ENCODE results near the gene GPR85. TPM values are rescaled to one million over a fixed set of nuclear protein-coding genes. Genes with fewer than 3 reads are reported as not detected.

The GPR85 gene
- total RNA-seq = 1 to 10 TPM; 2.0 to 2.3 TPM

- TF ChIP-seq CTCF (IDR thresholded peaks at IDR 0.05) = no peak
- Histone ChIP-seq H3K4me1 (peaks cover 0 to 6% of the 10 kb centered on the region in 2 donors), H3K27ac (peak within 1 kb of the TSS; percentile 55 to 60), H3K9me3 (no peaks in the 10 kb centered on the region), H3K27me3 (no peaks in the 10 kb centered on the region), H3K36me3 (no peaks in the 10 kb centered on the region), H3K4me3 (peak within 1 kb of the TSS; percentile 48 to 56)
- DNase-seq (ENCODE audit: low spot score) = no peak
Measured at GRCh38 chr7:113086431-113086888, at the start of gene GPR85. Gene GPR85 (minus strand): TSS chr7:113086827. CDS start chr7:113084721, 2,106 bp downstream.

- no peaks in the 10 kb centered on the region for H3K36me3 ChIP-seq
- no peaks in the 10 kb centered on the region for H3K4me1 ChIP-seq
- no peak overlapping the region for H3K4me3 ChIP-seq
- no peaks in the 10 kb centered on the region for H3K27me3 ChIP-seq
- no peaks in the 10 kb centered on the region for H3K9me3 ChIP-seq
- no peak for TF ChIP-seq CTCF (IDR thresholded peaks at IDR 0.05)
- no peak for DNase-seq (ENCODE audit: low spot score)
- no peak overlapping the region for H3K27ac ChIP-seq
Measured at GRCh38 chr7:113134025-113134424, 47.4 kb upstream of the GPR85 start.

- no peak overlapping the region for H3K4me3 ChIP-seq
- no peaks in the 10 kb centered on the region for H3K36me3 ChIP-seq
Measured at GRCh38 chr7:113131367-113131766, 44.7 kb upstream of the GPR85 start.

DNA sequence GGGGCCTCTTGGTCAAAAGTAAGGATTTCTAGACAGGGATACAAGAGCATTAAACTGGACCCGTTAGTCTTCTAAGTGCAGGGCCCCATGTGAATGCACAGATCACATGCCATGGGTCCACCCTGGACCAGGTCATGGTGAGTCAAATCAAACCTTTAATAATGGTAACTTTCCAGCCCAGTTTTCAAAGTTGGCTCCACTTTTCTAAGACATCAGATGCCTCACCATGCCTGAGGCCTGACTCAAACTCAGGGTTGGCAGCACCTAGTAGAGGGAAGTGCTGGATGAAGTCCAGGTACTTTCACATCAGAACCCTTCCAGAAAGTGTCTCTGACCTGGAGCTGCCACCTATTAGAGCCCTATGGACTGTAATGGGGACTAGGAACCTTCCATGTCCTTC is 41.4 kb upstream of the GPR85 start:
- H3K9me3 ChIP-seq = no peaks in the 10 kb centered on the region
- TF ChIP-seq CTCF (IDR thresholded peaks at IDR 0.05) = no peak
- H3K4me1 ChIP-seq = no peaks in the 10 kb centered on the region
- H3K4me3 ChIP-seq = no peak overlapping the region
- H3K27ac ChIP-seq = no peak overlapping the region
- no peaks in the 10 kb centered on the region for H3K27me3 ChIP-seq
- no peaks in the 10 kb centered on the region for H3K36me3 ChIP-seq
- DNase-seq (ENCODE audit: low spot score) = no peak

More at GRCh38 chr7:113131367-113131766, 44.7 kb upstream of the GPR85 start:
- Histone ChIP-seq H3K27ac (no peak overlapping the region), H3K9me3 (no peaks in the 10 kb centered on the region), H3K27me3 (no peaks in the 10 kb centered on the region), H3K4me1 (no peaks in the 10 kb centered on the region)
- no peak for DNase-seq (ENCODE audit: low spot score)
- TF ChIP-seq CTCF (IDR thresholded peaks at IDR 0.05) = no peak

GRCh38 chr7:113125728-113126127 is 39.1 kb upstream of the GPR85 start:
- H3K9me3 ChIP-seq = no peaks in the 10 kb centered on the region
- no peak overlapping the region for H3K4me3 ChIP-seq
- H3K4me1 ChIP-seq = no peaks in the 10 kb centered on the region
- H3K27me3 ChIP-seq = no peaks in the 10 kb centered on the region
- no peak for TF ChIP-seq CTCF (IDR thresholded peaks at IDR 0.05)
- H3K36me3 ChIP-seq = no peaks in the 10 kb centered on the region
- DNase-seq (ENCODE audit: low spot score) = no peak
- no peak overlapping the region for H3K27ac ChIP-seq

DNA sequence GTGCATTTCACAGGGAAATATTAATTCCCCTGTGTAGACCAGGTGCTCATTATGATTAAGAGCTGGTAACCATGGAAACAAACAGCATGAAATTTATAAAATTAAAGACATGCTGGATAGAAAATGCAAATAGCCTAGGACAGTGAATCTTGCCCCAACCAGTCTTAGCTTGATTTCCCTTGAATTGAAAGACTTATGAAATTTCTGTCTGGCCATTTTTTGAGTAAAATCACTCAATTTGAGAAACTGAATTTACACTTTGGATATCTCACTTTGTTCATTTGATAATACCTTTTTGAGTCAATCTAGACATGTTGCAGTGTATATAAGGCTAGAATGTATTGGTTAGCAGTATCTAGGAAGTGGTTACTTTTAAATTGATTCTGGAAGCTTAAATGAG is 36.1 kb upstream of the GPR85 start:
- Histone ChIP-seq H3K4me3 (no peak overlapping the region), H3K27me3 (no peaks in the 10 kb centered on the region), H3K36me3 (no peaks in the 10 kb centered on the region), H3K9me3 (no peaks in the 10 kb centered on the region), H3K4me1 (peaks cover 0 to 1% of the 10 kb centered on the region in 2 donors), H3K27ac (no peak overlapping the region)
- TF ChIP-seq CTCF (IDR thresholded peaks at IDR 0.05) = no peak
- DNase-seq (ENCODE audit: low spot score) = no peak

Measured in right atrium auricular region (tissue), 2 donors.